Right lobe of liver (tissue), 4 donors: ENCODE results near the gene CLHC1.

Experiments
- CTCF ChIP-seq, 4 donors: fragments of 200-600 bp in 3 of 4; fragments of 450-650 bp in 1 of 4; IDR thresholded peaks; one replicate each; pipeline versions ENCODE4 v1.5.1 to v1.8.0; 2016 to 2022; ENCODE audit warnings: antibody characterized with exemption in 4 of 4, mild to moderate bottlenecking in 2 of 4
- POLR2A ChIP-seq: fragments of 450-650 bp; IDR thresholded peaks from one replicate; pipeline ENCODE4 v1.6.1; 2017; ENCODE audit warnings: antibody characterized with exemption, mild to moderate bottlenecking
- donor health status: DM: no; HTN: no; CAD: no.
- donor health status: DM: no; HTN: no; CAD: no.
- donor health status: DM: no; HTN: yes; CAD: no.

GRCh38 chr2:55200416-55200815 lies 31.7 kb downstream of the CLHC1 start:
- TF ChIP-seq CTCF (IDR thresholded peaks at IDR 0.05) (no peak), POLR2A (no peak)
